ENCODE measurements around the gene SMURF1.

Gene SMURF1

GRCh38 chr7:99038086-99038855 lies 105.6 kb downstream of the SMURF1 start:
- Histone ChIP-seq H3K4me1 (ENCODE audit: control insufficient read depth, insufficient read depth, low read length) (no peaks in the 10 kb centered on the region), H3K27me3 (ENCODE audit: control insufficient read depth, insufficient read depth, low read length) (no peaks in the 10 kb centered on the region), H3K4me3 (ENCODE audit: low read depth, low read length) (no peak overlapping the region), H3K9ac (ENCODE audit: low read depth, low read length) (no peak overlapping the region), H3K36me3 (ENCODE audit: control insufficient read depth, insufficient read depth, low read length) (peaks cover 51% of the 10 kb centered on the region), H3K9me3 (ENCODE audit: control insufficient read depth, insufficient read depth, low read length) (no peaks in the 10 kb centered on the region)

GRCh38 chr7:99037327-99037940 lies 106.5 kb downstream of the SMURF1 start:
- Histone ChIP-seq H3K9ac (ENCODE audit: low read depth, low read length) (no peak overlapping the region), H3K27me3 (ENCODE audit: control insufficient read depth, insufficient read depth, low read length) (no peaks in the 10 kb centered on the region), H3K4me3 (ENCODE audit: low read depth, low read length) (no peak overlapping the region), H3K9me3 (ENCODE audit: control insufficient read depth, insufficient read depth, low read length) (no peaks in the 10 kb centered on the region), H3K4me1 (ENCODE audit: control insufficient read depth, insufficient read depth, low read length) (no peaks in the 10 kb centered on the region), H3K36me3 (ENCODE audit: control insufficient read depth, insufficient read depth, low read length) (peaks cover 51% of the 10 kb centered on the region)

- Histone ChIP-seq H3K4me1 (ENCODE audit: control insufficient read depth, insufficient read depth, low read length) (no peaks in the 10 kb centered on the region), H3K4me3 (ENCODE audit: low read depth, low read length) (no peak overlapping the region), H3K9me3 (ENCODE audit: control insufficient read depth, insufficient read depth, low read length) (no peaks in the 10 kb centered on the region), H3K27me3 (ENCODE audit: control insufficient read depth, insufficient read depth, low read length) (no peaks in the 10 kb centered on the region), H3K36me3 (ENCODE audit: control insufficient read depth, insufficient read depth, low read length) (peaks cover 53% of the 10 kb centered on the region), H3K9ac (ENCODE audit: low read depth, low read length) (no peak overlapping the region)
Measured at GRCh38 chr7:99036546-99037111, 107.3 kb downstream of the SMURF1 start.

- Histone ChIP-seq H3K27me3 (ENCODE audit: control insufficient read depth, insufficient read depth, low read length) (no peaks in the 10 kb centered on the region), H3K4me3 (ENCODE audit: low read depth, low read length) (no peak overlapping the region), H3K4me1 (ENCODE audit: control insufficient read depth, insufficient read depth, low read length) (no peaks in the 10 kb centered on the region), H3K36me3 (ENCODE audit: control insufficient read depth, insufficient read depth, low read length) (peaks cover 51% of the 10 kb centered on the region), H3K9ac (ENCODE audit: low read depth, low read length) (no peak overlapping the region), H3K9me3 (ENCODE audit: control insufficient read depth, insufficient read depth, low read length) (no peaks in the 10 kb centered on the region)
Measured at GRCh38 chr7:99035723-99036545, 108.0 kb downstream of the SMURF1 start.

GRCh38 chr7:99034932-99035722 lies 108.8 kb downstream of the SMURF1 start:
- no peaks in the 10 kb centered on the region for H3K9me3 ChIP-seq (ENCODE audit: control insufficient read depth, insufficient read depth, low read length)
- H3K9ac ChIP-seq (ENCODE audit: low read depth, low read length) = no peak overlapping the region
- H3K27me3 ChIP-seq (ENCODE audit: control insufficient read depth, insufficient read depth, low read length) = no peaks in the 10 kb centered on the region
- no peak overlapping the region for H3K4me3 ChIP-seq (ENCODE audit: low read depth, low read length)
- H3K36me3 ChIP-seq (ENCODE audit: control insufficient read depth, insufficient read depth, low read length) = peaks cover 51% of the 10 kb centered on the region
- H3K4me1 ChIP-seq (ENCODE audit: control insufficient read depth, insufficient read depth, low read length) = no peaks in the 10 kb centered on the region

- Histone ChIP-seq H3K9ac (ENCODE audit: low read depth, low read length) (no peak overlapping the region), H3K4me3 (ENCODE audit: low read depth, low read length) (no peak overlapping the region), H3K4me1 (ENCODE audit: control insufficient read depth, insufficient read depth, low read length) (no peaks in the 10 kb centered on the region), H3K27me3 (ENCODE audit: control insufficient read depth, insufficient read depth, low read length) (no peaks in the 10 kb centered on the region), H3K9me3 (ENCODE audit: control insufficient read depth, insufficient read depth, low read length) (no peaks in the 10 kb centered on the region), H3K36me3 (ENCODE audit: control insufficient read depth, insufficient read depth, low read length) (peaks cover 47% of the 10 kb centered on the region)
Measured at GRCh38 chr7:99033765-99034164, 110.1 kb downstream of the SMURF1 start.

- Histone ChIP-seq H3K9ac (ENCODE audit: low read depth, low read length) (no peak overlapping the region), H3K27me3 (ENCODE audit: control insufficient read depth, insufficient read depth, low read length) (no peaks in the 10 kb centered on the region), H3K9me3 (ENCODE audit: control insufficient read depth, insufficient read depth, low read length) (no peaks in the 10 kb centered on the region), H3K4me1 (ENCODE audit: control insufficient read depth, insufficient read depth, low read length) (no peaks in the 10 kb centered on the region), H3K36me3 (ENCODE audit: control insufficient read depth, insufficient read depth, low read length) (peaks cover 46% of the 10 kb centered on the region), H3K4me3 (ENCODE audit: low read depth, low read length) (no peak overlapping the region)
Measured at GRCh38 chr7:99032928-99033327, 111.0 kb downstream of the SMURF1 start.

GRCh38 chr7:99031496-99031895 lies 112.4 kb downstream of the SMURF1 start:
- no peaks in the 10 kb centered on the region for H3K4me1 ChIP-seq (ENCODE audit: control insufficient read depth, insufficient read depth, low read length)
- no peaks in the 10 kb centered on the region for H3K9me3 ChIP-seq (ENCODE audit: control insufficient read depth, insufficient read depth, low read length)
- H3K9ac ChIP-seq (ENCODE audit: low read depth, low read length) = no peak overlapping the region
- no peaks in the 10 kb centered on the region for H3K27me3 ChIP-seq (ENCODE audit: control insufficient read depth, insufficient read depth, low read length)
- H3K4me3 ChIP-seq (ENCODE audit: low read depth, low read length) = no peak overlapping the region
- H3K36me3 ChIP-seq (ENCODE audit: control insufficient read depth, insufficient read depth, low read length) = peaks cover 43% of the 10 kb centered on the region

- Histone ChIP-seq H3K4me1 (ENCODE audit: control insufficient read depth, insufficient read depth, low read length) (no peaks in the 10 kb centered on the region), H3K27me3 (ENCODE audit: control insufficient read depth, insufficient read depth, low read length) (no peaks in the 10 kb centered on the region), H3K4me3 (ENCODE audit: low read depth, low read length) (no peak overlapping the region), H3K9ac (ENCODE audit: low read depth, low read length) (no peak overlapping the region), H3K36me3 (ENCODE audit: control insufficient read depth, insufficient read depth, low read length) (peaks cover 43% of the 10 kb centered on the region), H3K9me3 (ENCODE audit: control insufficient read depth, insufficient read depth, low read length) (no peaks in the 10 kb centered on the region)
Measured at GRCh38 chr7:99030951-99031350, 113.0 kb downstream of the SMURF1 start.

- no peaks in the 10 kb centered on the region for H3K4me1 ChIP-seq (ENCODE audit: control insufficient read depth, insufficient read depth, low read length)
- H3K9me3 ChIP-seq (ENCODE audit: control insufficient read depth, insufficient read depth, low read length) = no peaks in the 10 kb centered on the region
- H3K36me3 ChIP-seq (ENCODE audit: control insufficient read depth, insufficient read depth, low read length) = peaks cover 40% of the 10 kb centered on the region
- no peak overlapping the region for H3K9ac ChIP-seq (ENCODE audit: low read depth, low read length)
- no peak overlapping the region for H3K4me3 ChIP-seq (ENCODE audit: low read depth, low read length)
- H3K27me3 ChIP-seq (ENCODE audit: control insufficient read depth, insufficient read depth, low read length) = no peaks in the 10 kb centered on the region
Measured at GRCh38 chr7:99030457-99030856, 113.5 kb downstream of the SMURF1 start.

Data from iPS-15b (cell line).